GM12865 (cell line): ENCODE data around the gene ZFAND2A.

Experiments used
- DNase-seq: peaks from one replicate; pipeline ENCODE4 v3.0.0; 2010; ENCODE audit warnings: low read depth
- H3K4me3 ChIP-seq: 2 replicates; pipeline ENCODE4 v1.5.1; 2011; ENCODE audit warnings: mild to moderate bottlenecking, low read depth, low read length, control low read depth
- TF ChIP-seq, protein P1 (sequence below): IDR thresholded peaks from 2 replicates; pipeline ENCODE4 v1.5.1; 2011; ENCODE audit warnings: low read length, control low read depth, low read depth, inconsistent platforms; ENCODE audit not compliant: insufficient read depth; ENCODE audit errors: missing control alignments

ZFAND2A gene

DNA sequence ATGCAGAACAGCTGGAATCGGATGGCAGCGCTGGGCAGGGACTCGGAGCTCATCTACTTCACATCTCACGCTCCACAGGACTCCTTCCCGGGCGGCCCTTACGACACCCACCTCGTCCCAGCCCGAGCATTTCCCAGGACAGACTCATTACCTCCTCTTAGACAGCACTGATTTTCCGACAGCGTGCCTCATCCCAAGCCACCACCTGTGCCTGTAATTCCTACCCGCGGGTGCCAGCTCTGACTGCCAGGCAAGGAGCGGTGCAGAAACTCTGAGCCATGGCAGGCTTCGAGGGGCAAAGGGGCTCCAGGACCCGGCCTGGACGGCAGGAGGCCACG, 46.5 kb downstream of the ZFAND2A start:
- DNase-seq, result no peak
- no peak overlapping the region for H3K4me3 ChIP-seq
- TF ChIP-seq, protein P1, sequence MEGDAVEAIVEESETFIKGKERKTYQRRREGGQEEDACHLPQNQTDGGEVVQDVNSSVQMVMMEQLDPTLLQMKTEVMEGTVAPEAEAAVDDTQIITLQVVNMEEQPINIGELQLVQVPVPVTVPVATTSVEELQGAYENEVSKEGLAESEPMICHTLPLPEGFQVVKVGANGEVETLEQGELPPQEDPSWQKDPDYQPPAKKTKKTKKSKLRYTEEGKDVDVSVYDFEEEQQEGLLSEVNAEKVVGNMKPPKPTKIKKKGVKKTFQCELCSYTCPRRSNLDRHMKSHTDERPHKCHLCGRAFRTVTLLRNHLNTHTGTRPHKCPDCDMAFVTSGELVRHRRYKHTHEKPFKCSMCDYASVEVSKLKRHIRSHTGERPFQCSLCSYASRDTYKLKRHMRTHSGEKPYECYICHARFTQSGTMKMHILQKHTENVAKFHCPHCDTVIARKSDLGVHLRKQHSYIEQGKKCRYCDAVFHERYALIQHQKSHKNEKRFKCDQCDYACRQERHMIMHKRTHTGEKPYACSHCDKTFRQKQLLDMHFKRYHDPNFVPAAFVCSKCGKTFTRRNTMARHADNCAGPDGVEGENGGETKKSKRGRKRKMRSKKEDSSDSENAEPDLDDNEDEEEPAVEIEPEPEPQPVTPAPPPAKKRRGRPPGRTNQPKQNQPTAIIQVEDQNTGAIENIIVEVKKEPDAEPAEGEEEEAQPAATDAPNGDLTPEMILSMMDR, result no peak

DNA sequence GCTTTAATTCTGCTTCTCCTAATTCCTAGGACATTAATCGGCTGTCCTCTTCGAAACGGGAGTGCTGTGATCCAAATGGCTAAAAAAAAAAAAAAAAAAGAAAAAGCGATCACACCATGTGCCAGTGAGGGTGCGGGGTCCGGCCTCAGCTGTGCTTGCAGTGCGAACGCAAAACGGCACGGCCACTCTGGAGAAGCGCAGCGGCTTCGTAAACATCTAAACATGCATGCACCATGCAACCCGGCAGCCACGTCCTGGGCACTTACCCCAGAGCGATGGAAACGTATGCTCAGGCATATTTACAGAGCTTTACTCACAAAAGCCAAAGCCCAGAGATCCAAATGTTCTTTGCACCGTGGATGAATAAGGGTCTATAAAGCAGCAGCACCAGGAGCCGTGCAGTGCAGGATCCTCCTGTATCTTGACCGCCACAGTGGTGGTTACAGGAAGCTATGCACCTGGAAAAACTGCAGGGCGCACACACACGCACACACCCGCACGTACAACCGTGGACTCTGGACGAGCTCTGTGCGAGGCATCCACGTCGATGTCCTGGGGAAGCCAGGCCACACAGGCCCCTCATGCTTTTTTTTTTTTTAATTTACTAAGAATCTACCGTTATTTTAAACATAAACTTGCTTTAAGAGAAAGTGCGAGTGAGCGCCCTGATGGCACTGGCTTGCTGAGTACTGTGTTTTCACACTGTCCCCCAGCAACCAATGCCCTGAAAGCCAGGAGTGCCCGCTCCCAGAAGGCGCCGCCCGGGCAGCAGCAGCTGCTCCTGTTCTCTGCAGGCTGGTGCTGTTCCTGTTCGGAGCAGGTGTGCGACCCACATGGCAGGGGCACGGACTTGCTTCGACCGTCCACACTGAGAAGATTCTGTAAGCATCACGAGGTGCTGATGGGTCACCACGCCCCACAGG, 47.1 kb downstream of the ZFAND2A start:
- no peak for DNase-seq
- no peak overlapping the region for H3K4me3 ChIP-seq
- TF ChIP-seq, protein P1, result no peak

DNA sequence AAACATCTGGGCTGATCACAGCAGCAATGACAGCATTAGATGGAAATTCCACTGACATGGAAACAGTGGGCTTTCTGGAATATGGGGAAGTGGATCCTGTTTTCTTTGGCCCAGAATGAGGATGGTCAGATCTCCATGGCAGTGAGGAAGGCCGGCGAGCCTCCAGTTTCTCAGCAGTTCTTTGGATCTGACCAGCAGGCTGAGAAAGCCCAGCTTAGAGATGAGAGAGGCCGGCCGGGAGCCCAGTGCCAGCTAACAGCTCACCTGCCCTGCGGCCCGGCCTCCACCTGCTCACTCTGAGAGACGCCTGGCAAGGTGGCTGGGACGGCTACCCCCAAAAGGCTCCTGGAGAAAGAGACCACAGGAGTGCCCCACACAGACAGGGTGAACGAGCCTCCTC, 47.9 kb downstream of the ZFAND2A start:
- no peak for DNase-seq
- no peak overlapping the region for H3K4me3 ChIP-seq
- TF ChIP-seq, protein P1, result no peak

DNA sequence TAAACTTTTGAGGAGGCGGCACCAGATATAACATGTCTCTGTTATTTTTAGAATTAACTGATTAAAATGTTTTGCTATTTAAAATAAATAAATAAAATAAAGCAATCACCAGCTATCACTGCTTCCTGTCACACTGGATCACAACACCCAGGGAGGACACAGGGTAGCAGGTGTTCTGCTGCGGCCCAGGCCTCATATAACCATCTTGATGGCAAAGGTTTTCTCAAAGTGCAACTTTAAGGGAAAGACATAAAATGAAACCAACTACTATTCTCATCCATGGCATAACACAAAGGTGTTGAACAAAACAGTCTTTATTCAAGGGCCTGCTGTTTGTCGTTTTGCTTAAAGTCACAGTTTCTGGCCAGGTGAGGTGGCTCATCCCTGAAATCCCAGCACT, 48.8 kb downstream of the ZFAND2A start:
- TF ChIP-seq, protein P1, result no peak
- no peak overlapping the region for H3K4me3 ChIP-seq
- peak; percentile 27 for DNase-seq

DNA sequence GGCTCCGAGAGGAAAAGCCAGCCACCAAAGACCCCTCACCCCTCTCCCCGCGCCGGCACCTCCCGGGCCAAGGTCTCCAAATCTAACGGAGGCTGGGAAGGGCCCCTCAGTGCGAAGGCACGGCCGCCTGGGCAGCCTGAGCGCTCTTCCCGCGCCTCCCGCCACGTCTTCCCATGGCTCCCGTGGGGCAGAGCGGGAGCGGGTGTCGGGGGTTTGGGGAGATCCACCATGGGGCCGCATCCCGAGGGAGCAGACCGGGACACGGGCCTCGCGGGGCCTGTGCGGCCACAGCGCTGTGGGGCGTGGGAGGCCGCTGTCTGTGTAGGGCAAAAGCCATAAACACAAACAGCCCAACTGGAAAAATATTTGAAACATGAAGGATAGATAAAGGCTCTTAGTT, 49.6 kb downstream of the ZFAND2A start:
- TF ChIP-seq, protein P1, result no peak
- no peak overlapping the region for H3K4me3 ChIP-seq
- DNase-seq, result no peak

DNA sequence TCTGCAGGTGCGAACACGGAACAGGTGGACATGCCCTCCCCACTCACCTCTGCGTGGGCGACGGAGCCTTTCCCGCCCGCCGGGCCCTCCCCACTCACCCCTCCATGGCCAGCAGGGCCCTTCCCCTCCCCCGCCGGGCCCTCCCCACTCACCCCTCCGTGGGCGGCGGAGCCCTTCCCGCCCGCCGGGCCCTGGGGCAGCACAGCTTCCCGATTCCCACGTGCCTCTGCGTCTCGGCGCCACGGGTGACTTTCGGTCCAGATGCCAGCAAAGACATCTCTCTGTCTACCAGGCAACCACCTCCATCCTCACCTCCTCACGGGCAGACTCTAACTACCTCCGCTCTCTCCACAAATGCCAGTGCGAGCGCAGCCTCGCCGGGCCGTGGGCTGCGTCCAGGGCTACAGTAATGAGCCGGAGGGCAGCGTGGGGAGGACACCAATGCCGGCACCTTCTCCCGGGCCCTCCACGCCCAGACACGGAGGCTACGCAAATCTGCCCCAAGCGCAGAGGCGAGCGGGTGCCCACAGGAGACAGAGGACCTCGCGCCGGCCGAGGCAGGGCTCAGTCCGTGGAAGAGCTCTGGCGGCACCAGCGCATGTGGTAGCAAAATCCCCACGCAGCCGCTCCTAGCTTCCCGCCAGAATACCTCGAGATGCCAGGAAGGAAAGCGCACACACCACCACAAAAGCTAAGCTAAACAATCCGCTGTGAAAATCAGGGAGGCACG, 50.2 kb downstream of the ZFAND2A start:
- no peak overlapping the region for H3K4me3 ChIP-seq
- TF ChIP-seq, protein P1, result no peak
- no peak for DNase-seq
